ENCODE results near the gene IGHMBP2.

IGHMBP2 gene

GRCh38 chr11:68927280-68928135, 23.8 kb downstream of the IGHMBP2 start:
- DNase-seq (ENCODE audit: low read depth, low spot score) = no peak

- no peak for DNase-seq (ENCODE audit: low read depth, low spot score)
These were observed 24.6 kb downstream of the IGHMBP2 start for GRCh38 chr11:68928136-68928880.

GRCh38 chr11:68929135-68929534, 25.4 kb downstream of the IGHMBP2 start:
- no peak for DNase-seq (ENCODE audit: low read depth, low spot score)

GRCh38 chr11:68929706-68930570, 26.2 kb downstream of the IGHMBP2 start:
- DNase-seq (ENCODE audit: low read depth, low spot score) = no peak

- no peak for DNase-seq (ENCODE audit: low read depth, low spot score)
These were observed 27.5 kb downstream of the IGHMBP2 start for GRCh38 chr11:68930991-68931855.

- DNase-seq (ENCODE audit: low read depth, low spot score) = no peak
These were observed 28.2 kb downstream of the IGHMBP2 start for GRCh38 chr11:68931911-68932310.

GRCh38 chr11:68932358-68932757, 28.7 kb downstream of the IGHMBP2 start:
- no peak for DNase-seq (ENCODE audit: low read depth, low spot score)

GRCh38 chr11:68932933-68933577, 29.4 kb downstream of the IGHMBP2 start:
- DNase-seq (ENCODE audit: low read depth, low spot score) = no peak

GRCh38 chr11:68933605-68934320, 30.1 kb downstream of the IGHMBP2 start:
- DNase-seq (ENCODE audit: low read depth, low spot score) = no peak

- no peak for DNase-seq (ENCODE audit: low read depth, low spot score)
These were observed 30.6 kb downstream of the IGHMBP2 start for GRCh38 chr11:68934321-68934645.

GRCh38 chr11:68934666-68935065, 31.0 kb downstream of the IGHMBP2 start:
- no peak for DNase-seq (ENCODE audit: low read depth, low spot score)

GRCh38 chr11:68935066-68935465, 31.4 kb downstream of the IGHMBP2 start:
- no peak for DNase-seq (ENCODE audit: low read depth, low spot score)

GRCh38 chr11:68935516-68936357, 32.0 kb downstream of the IGHMBP2 start:
- no peak for DNase-seq (ENCODE audit: low read depth, low spot score)

GRCh38 chr11:68936358-68936636, 32.6 kb downstream of the IGHMBP2 start:
- DNase-seq (ENCODE audit: low read depth, low spot score) = no peak

GRCh38 chr11:68936676-68937620, 33.3 kb downstream of the IGHMBP2 start:
- DNase-seq (ENCODE audit: low read depth, low spot score) = no peak

- DNase-seq (ENCODE audit: low read depth, low spot score) = no peak
These were observed 34.4 kb downstream of the IGHMBP2 start for GRCh38 chr11:68938088-68938487.

GRCh38 chr11:68938816-68939582, 35.3 kb downstream of the IGHMBP2 start:
- DNase-seq (ENCODE audit: low read depth, low spot score) = no peak
